NCI-H2081 treated with DMSO at 0.1 percent for 48 hours (cell line): Measurements from ENCODE around the gene RPP30.
"Not testable (repeated sequence)": the region's sequence is repeated elsewhere in the genome, so short reads cannot be mapped to it uniquely, and the experiment has no call there.

Source experiments
- DNase-seq: peaks from one replicate; lab custom pipeline; 2025; lab: John Stamatoyannopoulos, UW

RPP30 gene

GRCh38 chr10:90917238-90917967 lies 45.6 kb downstream of the RPP30 start:
- DNase-seq = no peak

- DNase-seq = no peak
Measured at GRCh38 chr10:90917968-90918318, 46.2 kb downstream of the RPP30 start.

- no peak for DNase-seq
Measured at GRCh38 chr10:90919683-90920574, 48.2 kb downstream of the RPP30 start.

- no peak for DNase-seq
Measured at GRCh38 chr10:90920986-90921666, 49.4 kb downstream of the RPP30 start, which contains the start of gene ANKRD1. Gene ANKRD1, minus strand, starts transcription at chr10:90921087. Its CDS starts 60 bp downstream, at chr10:90921027.

- no peak for DNase-seq
Measured at GRCh38 chr10:90921906-90922305, 50.1 kb downstream of the RPP30 start.

- no peak for DNase-seq
Measured at GRCh38 chr10:90923111-90923731, 51.4 kb downstream of the RPP30 start.

- no peak for DNase-seq
Measured at GRCh38 chr10:90924552-90924951, 52.8 kb downstream of the RPP30 start.

GRCh38 chr10:90925079-90926029 lies 53.6 kb downstream of the RPP30 start:
- DNase-seq = no peak

- DNase-seq = no peak
Measured at GRCh38 chr10:90927293-90927692, 55.5 kb downstream of the RPP30 start.

GRCh38 chr10:90929179-90929578 lies 57.4 kb downstream of the RPP30 start:
- DNase-seq = no peak

- no peak for DNase-seq
Measured at GRCh38 chr10:90930070-90930837, 58.5 kb downstream of the RPP30 start.

- DNase-seq = no peak
Measured at GRCh38 chr10:90930971-90931871, 59.4 kb downstream of the RPP30 start.

- DNase-seq = no peak
Measured at GRCh38 chr10:90935581-90936275, 64.0 kb downstream of the RPP30 start.

- DNase-seq = no peak
Measured at GRCh38 chr10:90936276-90936659, 64.5 kb downstream of the RPP30 start.

GRCh38 chr10:90937645-90938258 lies 66.0 kb downstream of the RPP30 start:
- DNase-seq = no peak

- DNase-seq = no peak
Measured at GRCh38 chr10:90939116-90939515, 67.3 kb downstream of the RPP30 start.

GRCh38 chr10:90939648-90940047 lies 67.9 kb downstream of the RPP30 start:
- DNase-seq = no peak

- not testable (repeated sequence) for DNase-seq
Measured at GRCh38 chr10:90942980-90943379, 71.2 kb downstream of the RPP30 start.
